WTC11 (cell line): ENCODE measurements around the gene AIG1.

ENCODE experiments used
- CTCF ChIP-seq: fragments of 200-600 bp; IDR thresholded peaks from 2 replicates; pipeline ENCODE4 v1.8.0; 2022; ENCODE audit warnings: antibody characterized with exemption
- FOXK1 ChIP-seq: sonication (generic); formaldehyde crosslinking; IDR thresholded peaks from 2 replicates; pipeline ENCODE4 v1.8.0; 2022; ENCODE audit warnings: mild to moderate bottlenecking, moderate library complexity, missing genetic modification reagents
- JAZF1 ChIP-seq: fragments of 250-450 bp; sonication (Bioruptor Pico); IDR thresholded peaks from 2 replicates; pipeline ENCODE4 v1.9.0; 2021; ENCODE audit warnings: moderate library complexity, mild to moderate bottlenecking, inconsistent platforms
- NR2C2 ChIP-seq: sonication (generic); formaldehyde crosslinking; IDR thresholded peaks from 2 replicates; pipeline ENCODE4 v1.8.0; 2022; ENCODE audit warnings: mild to moderate bottlenecking, missing genetic modification reagents
- PRDM15 ChIP-seq: sonication (generic); formaldehyde crosslinking; IDR thresholded peaks from 2 replicates; pipeline ENCODE4 v1.8.0; 2022; ENCODE audit warnings: missing genetic modification reagents
- SP1 ChIP-seq: sonication (generic); formaldehyde crosslinking; conservative IDR thresholded peaks from 2 replicates; pipeline ENCODE4 v1.8.1; 2022; ENCODE audit warnings: missing genetic modification reagents
- USF1 ChIP-seq: sonication (generic); formaldehyde crosslinking; IDR thresholded peaks from 2 replicates; pipeline ENCODE4 v1.8.0; 2022; ENCODE audit warnings: mild to moderate bottlenecking, missing genetic modification reagents
- ZNF317 ChIP-seq: sonication (generic); formaldehyde crosslinking; IDR thresholded peaks from 2 replicates; pipeline ENCODE4 v1.8.1; 2023; ENCODE audit warnings: low read depth, mild to moderate bottlenecking, moderate library complexity, missing genetic modification reagents, borderline replicate concordance
- TF ChIP-seq, protein P1 (sequence below): sonication (generic); formaldehyde crosslinking; IDR thresholded peaks from 2 replicates; pipeline ENCODE4 v1.8.1; 2023; ENCODE audit warnings: mild to moderate bottlenecking, missing genetic modification reagents, moderate library complexity

DNA sequence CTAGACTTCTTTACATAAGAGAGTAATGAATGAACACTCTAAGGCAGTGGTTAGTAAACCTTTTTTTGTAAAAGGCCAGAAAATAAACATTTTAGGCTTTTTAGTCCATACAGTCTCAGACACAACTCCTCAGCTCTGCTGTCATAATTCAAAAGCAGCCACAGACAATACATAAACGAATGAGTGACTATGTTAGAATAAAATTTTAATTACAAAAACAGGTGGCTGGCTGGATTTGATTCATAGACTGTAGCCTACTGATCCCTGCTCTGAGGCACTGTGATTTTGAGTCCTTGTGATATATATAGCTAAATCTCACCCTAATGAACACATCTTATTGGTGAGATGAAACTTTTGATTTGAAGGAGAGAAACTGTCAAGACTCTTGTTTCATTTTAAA is 155.1 kb downstream of the AIG1 start:
- TF ChIP-seq CTCF (no peak), SP1 (CRISPR knock-in tag) (no peak), PRDM15 (CRISPR knock-in tag) (no peak), FOXK1 (CRISPR knock-in tag) (no peak), NR2C2 (no peak), USF1 (CRISPR knock-in tag) (no peak), JAZF1 (CRISPR knock-in tag) (no peak), ZNF317 (no peak)
- TF ChIP-seq, protein P1, sequence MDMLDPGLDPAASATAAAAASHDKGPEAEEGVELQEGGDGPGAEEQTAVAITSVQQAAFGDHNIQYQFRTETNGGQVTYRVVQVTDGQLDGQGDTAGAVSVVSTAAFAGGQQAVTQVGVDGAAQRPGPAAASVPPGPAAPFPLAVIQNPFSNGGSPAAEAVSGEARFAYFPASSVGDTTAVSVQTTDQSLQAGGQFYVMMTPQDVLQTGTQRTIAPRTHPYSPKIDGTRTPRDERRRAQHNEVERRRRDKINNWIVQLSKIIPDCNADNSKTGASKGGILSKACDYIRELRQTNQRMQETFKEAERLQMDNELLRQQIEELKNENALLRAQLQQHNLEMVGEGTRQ (CRISPR knock-in tag) = no peak
